H9 (cell line): ENCODE results near the gene DSC2. TPM values are rescaled to one million over a fixed set of nuclear protein-coding genes. Genes with fewer than 3 reads are reported as not detected.

Experiments used
- DNase-seq: peaks from one replicate; pipeline ENCODE4 v3.0.0-alpha.2; 2017
- H2AFZ ChIP-seq: one replicate; pipeline ENCODE4 v1.6.1; 2013; ENCODE audit warnings: mild to moderate bottlenecking, low read length, control low read depth, moderate library complexity
- H2AK5ac ChIP-seq: 2 replicates; pipeline ENCODE4 v1.6.1; 2013; ENCODE audit warnings: low read length, control low read depth, mixed read lengths; ENCODE audit not compliant: insufficient read length
- H2BK120ac ChIP-seq: one replicate; pipeline ENCODE4 v1.6.1; 2013; ENCODE audit warnings: low read depth, mild to moderate bottlenecking, low read length, control low read depth, inconsistent platforms; ENCODE audit not compliant: poor library complexity, severe bottlenecking
- H2BK12ac ChIP-seq: 2 replicates; pipeline ENCODE4 v1.6.1; 2013; ENCODE audit warnings: low read length, control low read depth, mixed read lengths, low read depth; ENCODE audit not compliant: insufficient read length
- H2BK15ac ChIP-seq: 2 replicates; pipeline ENCODE4 v1.6.1; 2013; ENCODE audit warnings: low read depth, low read length, control low read depth
- H2BK20ac ChIP-seq: one replicate; pipeline ENCODE4 v1.6.1; 2013; ENCODE audit warnings: low read depth, mild to moderate bottlenecking, low read length, control low read depth, inconsistent platforms; ENCODE audit not compliant: poor library complexity, severe bottlenecking
- H2BK5ac ChIP-seq: 2 replicates; pipeline ENCODE4 v1.6.1; 2013; ENCODE audit warnings: low read length, control low read depth, mixed read lengths; ENCODE audit not compliant: insufficient read length
- H3K14ac ChIP-seq: 2 replicates; pipeline ENCODE4 v1.6.1; 2013; ENCODE audit warnings: low read length, control low read depth; ENCODE audit not compliant: insufficient read depth
- H3K18ac ChIP-seq: 2 replicates; pipeline ENCODE4 v1.6.1; 2013; ENCODE audit warnings: low read depth, mild to moderate bottlenecking, mixed read lengths, low read length, control low read depth; ENCODE audit not compliant: insufficient read length
- H3K23ac ChIP-seq: 2 replicates; pipeline ENCODE4 v1.6.1; 2013; ENCODE audit warnings: low read length, control low read depth, mixed read lengths, low read depth; ENCODE audit not compliant: insufficient read length
- H3K23me2 ChIP-seq: 2 replicates; pipeline ENCODE4 v1.6.1; 2013; ENCODE audit warnings: low read depth, mild to moderate bottlenecking, mixed read lengths, low read length, control low read depth; ENCODE audit not compliant: insufficient read length, poor library complexity, severe bottlenecking
- H3K27ac ChIP-seq: 2 replicates; pipeline ENCODE4 v1.5.1; 2013; ENCODE audit warnings: low read length, control low read depth, mixed read lengths, low read depth; ENCODE audit not compliant: insufficient read length
- H3K27me3 ChIP-seq: 2 replicates; pipeline ENCODE4 v1.6.1; 2013; ENCODE audit warnings: low read length, control low read depth, inconsistent platforms; ENCODE audit not compliant: insufficient read depth
- H3K4ac ChIP-seq: 2 replicates; pipeline ENCODE4 v1.6.1; 2013; ENCODE audit warnings: low read depth, mild to moderate bottlenecking, control low read depth, inconsistent platforms, low read length, moderate library complexity
- H3K4me1 ChIP-seq: 2 replicates; pipeline ENCODE4 v1.6.1; 2013; ENCODE audit warnings: low read length, control low read depth, inconsistent platforms; ENCODE audit not compliant: insufficient read depth
- H3K4me2 ChIP-seq: 2 replicates; pipeline ENCODE4 v1.6.1; 2013; ENCODE audit warnings: low read length, control low read depth, mixed read lengths; ENCODE audit not compliant: insufficient read length, insufficient read depth
- H3K56ac ChIP-seq: 2 replicates; pipeline ENCODE4 v1.6.1; 2013; ENCODE audit warnings: low read depth, mild to moderate bottlenecking, mixed read lengths, low read length, control low read depth; ENCODE audit not compliant: insufficient read length
- H3K79me1 ChIP-seq: 2 replicates; pipeline ENCODE4 v1.6.1; 2013; ENCODE audit warnings: low read depth, mild to moderate bottlenecking, moderate library complexity, low read length, control low read depth, inconsistent platforms; ENCODE audit not compliant: insufficient read depth, poor library complexity, severe bottlenecking
- H3K79me2 ChIP-seq: 2 replicates; pipeline ENCODE4 v1.6.1; 2013; ENCODE audit warnings: low read length, control low read depth, inconsistent platforms; ENCODE audit not compliant: insufficient read depth
- H3K9ac ChIP-seq: 2 replicates; pipeline ENCODE4 v1.6.1; 2013; ENCODE audit warnings: low read length, control low read depth, mixed read lengths; ENCODE audit not compliant: insufficient read length; ENCODE audit errors: extremely low read depth
- H3K9me3 ChIP-seq: one replicate; pipeline ENCODE4 v1.6.1; 2013; ENCODE audit warnings: low read depth, low read length, inconsistent platforms; ENCODE audit not compliant: control insufficient read depth
- H3T11ph ChIP-seq: one replicate; pipeline ENCODE4 v1.6.1; 2013; ENCODE audit warnings: mild to moderate bottlenecking, low read length, control low read depth, inconsistent platforms
- H4K20me1 ChIP-seq: one replicate; pipeline ENCODE4 v1.6.1; 2013; ENCODE audit not compliant: control insufficient read depth, insufficient read length, insufficient read depth
- H4K5ac ChIP-seq: 2 replicates; pipeline ENCODE4 v1.6.1; 2013; ENCODE audit warnings: low read depth, mild to moderate bottlenecking, mixed read lengths, low read length, control low read depth; ENCODE audit not compliant: insufficient read length
- H4K8ac ChIP-seq: replicated peaks from 2 replicates; pipeline ENCODE4 v1.6.1; 2013; ENCODE audit warnings: low read length, control low read depth, mixed read lengths, low read depth; ENCODE audit not compliant: insufficient read length
- H4K91ac ChIP-seq: 2 replicates; pipeline ENCODE4 v1.6.1; 2013; ENCODE audit warnings: low read depth, mild to moderate bottlenecking, moderate library complexity, mixed read lengths, low read length, control low read depth; ENCODE audit not compliant: insufficient read length
- H3K27ac Mint-ChIP-seq, 3 experiments: 2 replicates in 2 of 3; 3 replicates in 1 of 3; pipeline ENCODE4 v1.8.0; 2020 to 2021; ENCODE audit warnings: mixed read lengths in 3 of 3, mild to moderate bottlenecking in 1 of 3, moderate library complexity in 1 of 3
- H3K27me3 Mint-ChIP-seq: 2 replicates; pipeline ENCODE4 v1.8.0; 2021; ENCODE audit warnings: low read depth, mild to moderate bottlenecking, moderate library complexity, mixed read lengths
- H3K36me3 Mint-ChIP-seq, 3 experiments: 2 replicates in 2 of 3; 3 replicates in 1 of 3; pipeline ENCODE4 v1.8.0; 2020 to 2021; ENCODE audit warnings: low read depth in 3 of 3, mixed read lengths in 3 of 3; ENCODE audit not compliant: insufficient read depth in 1 of 3
- H3K4me1 Mint-ChIP-seq, 2 experiments: 2 replicates each; pipeline ENCODE4 v1.8.0; 2020; ENCODE audit warnings: mixed read lengths in 2 of 2
- H3K4me3 Mint-ChIP-seq, 2 experiments: 2 replicates in 1 of 2; 3 replicates in 1 of 2; pipeline ENCODE4 v1.8.0; 2020 to 2021; ENCODE audit warnings: mild to moderate bottlenecking in 2 of 2, mixed read lengths in 2 of 2, moderate library complexity in 1 of 2
- H3K9me3 Mint-ChIP-seq, 2 experiments: 2 replicates in 1 of 2; 3 replicates in 1 of 2; pipeline ENCODE4 v1.8.0; 2020; ENCODE audit warnings: mild to moderate bottlenecking in 2 of 2, mixed read lengths in 2 of 2, moderate library complexity in 1 of 2
- WGBS: extraction: QIAGEN DNeasy Blood & Tissue Kit; methylation state at CpG from one replicate; pipeline ENCODE4 v1.1.7; 2013; ENCODE audit warnings: missing lambda C conversion rate, low lambda C conversion rate, mixed read lengths; ENCODE audit not compliant: insufficient read length; ENCODE audit errors: extremely low coverage; 5-methylcytosine and 5-hydroxymethylcytosine counted together
- total RNA-seq: library from RNA; stranded (reverse); gene quantifications from 2 replicates; pipeline ENCODE4 v1.2.1, GENCODE V29; 2021
- TF ChIP-seq, protein P1 (sequence below): fragments of 200-600 bp; sonication (generic); conservative IDR thresholded peaks from 3 replicates; pipeline ENCODE4 v1.8.0; 2021; ENCODE audit warnings: antibody characterized with exemption, mild to moderate bottlenecking

Gene DSC2
- total RNA-seq, 1 experiment from 2014 or later, result 26.1 TPM

DNA sequence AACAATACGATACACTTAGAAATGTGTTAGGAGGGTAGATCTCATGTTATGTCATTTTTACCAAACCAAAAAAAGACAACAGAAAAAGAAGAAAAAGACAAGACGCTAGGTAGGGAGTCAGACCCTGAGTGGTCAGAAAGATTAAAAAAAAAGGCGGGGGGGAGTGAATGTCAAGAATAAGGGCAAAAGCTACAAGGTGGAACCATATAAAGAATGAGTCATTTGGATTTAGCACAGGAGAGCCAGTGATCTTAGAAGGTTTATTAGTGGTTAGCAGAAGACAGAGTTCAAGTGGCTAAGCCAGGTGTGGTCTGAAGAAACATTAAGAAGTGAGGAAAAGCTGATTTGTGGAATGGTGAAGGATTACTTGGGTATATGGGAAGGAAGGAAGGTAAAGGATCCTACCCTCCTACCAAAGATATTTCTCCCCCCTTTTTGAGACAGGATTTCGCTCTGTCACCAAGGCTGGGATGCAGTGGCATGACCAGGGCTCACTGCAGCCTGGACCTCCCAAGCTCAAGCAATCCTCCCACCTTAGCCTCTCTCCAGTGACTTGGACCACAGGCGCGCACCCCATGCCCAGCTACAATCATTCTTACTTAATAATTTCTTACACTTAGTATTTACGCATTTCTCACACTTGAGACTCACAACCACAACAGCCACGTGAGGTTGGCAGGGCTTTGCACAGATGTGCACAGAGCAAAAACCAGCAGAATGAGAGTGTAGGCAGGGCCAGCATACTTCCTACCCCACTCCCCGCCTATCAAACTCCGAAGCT is 2.6 kb downstream of the DSC2 start:
- Histone ChIP-seq H3K4me1 (no peaks in the 10 kb centered on the region; the same call in 1 of the 2 replicates), H3K4me2 (peak overlapping the region; percentile 74), H3K79me2 (peaks cover 13% of the 10 kb centered on the region; the same call in 1 of the 2 replicates), H3K9ac (no peak overlapping the region), H3T11ph (no peak overlapping the region), H4K91ac (no peak overlapping the region), H3K23ac (no peak overlapping the region), H2BK120ac (no peak overlapping the region), H3K23me2 (peaks cover 3% of the 10 kb centered on the region), H3K18ac (no peak overlapping the region), H4K8ac (no peak overlapping the region), H2BK12ac (no peak overlapping the region), H3K4ac (no peak overlapping the region), H2BK15ac (no peak overlapping the region), H3K56ac (no peak overlapping the region), H2BK5ac (no peak overlapping the region), H2BK20ac (no peak overlapping the region), H3K9me3 (no peaks in the 10 kb centered on the region), H3K27me3 (no peaks in the 10 kb centered on the region), H3K27ac (no peak overlapping the region), H3K79me1 (no peaks in the 10 kb centered on the region), H2AK5ac (no peak overlapping the region), H2AFZ (no peak overlapping the region), H3K14ac (no peak overlapping the region), H4K5ac (no peak overlapping the region), H4K20me1 (no peaks in the 10 kb centered on the region)
- whole genome bisulfite sequencing, result no CpG with 5 or more reads among the region's 10 CpGs
- Mint-ChIP-seq H3K4me1 (peaks cover 38 to 43% of the 10 kb centered on the region in 2 experiments), H3K27ac (peak overlapping the region in 1 of 3 experiments; percentile 100; a peak in 1 of 7 replicates), H3K27me3 (peaks cover 2% of the 10 kb centered on the region; the same call in 1 of the 2 replicates), H3K36me3 (no peaks in the 10 kb centered on the region; a peak in 1 of 7 replicates), H3K4me3 (peak overlapping the region; percentile 92 to 96), H3K9me3 (no peaks in the 10 kb centered on the region)
- TF ChIP-seq, protein P1, sequence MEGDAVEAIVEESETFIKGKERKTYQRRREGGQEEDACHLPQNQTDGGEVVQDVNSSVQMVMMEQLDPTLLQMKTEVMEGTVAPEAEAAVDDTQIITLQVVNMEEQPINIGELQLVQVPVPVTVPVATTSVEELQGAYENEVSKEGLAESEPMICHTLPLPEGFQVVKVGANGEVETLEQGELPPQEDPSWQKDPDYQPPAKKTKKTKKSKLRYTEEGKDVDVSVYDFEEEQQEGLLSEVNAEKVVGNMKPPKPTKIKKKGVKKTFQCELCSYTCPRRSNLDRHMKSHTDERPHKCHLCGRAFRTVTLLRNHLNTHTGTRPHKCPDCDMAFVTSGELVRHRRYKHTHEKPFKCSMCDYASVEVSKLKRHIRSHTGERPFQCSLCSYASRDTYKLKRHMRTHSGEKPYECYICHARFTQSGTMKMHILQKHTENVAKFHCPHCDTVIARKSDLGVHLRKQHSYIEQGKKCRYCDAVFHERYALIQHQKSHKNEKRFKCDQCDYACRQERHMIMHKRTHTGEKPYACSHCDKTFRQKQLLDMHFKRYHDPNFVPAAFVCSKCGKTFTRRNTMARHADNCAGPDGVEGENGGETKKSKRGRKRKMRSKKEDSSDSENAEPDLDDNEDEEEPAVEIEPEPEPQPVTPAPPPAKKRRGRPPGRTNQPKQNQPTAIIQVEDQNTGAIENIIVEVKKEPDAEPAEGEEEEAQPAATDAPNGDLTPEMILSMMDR, result no peak
- DNase-seq, result no peak
